ENCODE results near the gene CDC42EP2. TPM values are rescaled to one million over a fixed set of nuclear protein-coding genes. Genes with fewer than 3 reads are reported as not detected.
"Not testable (repeated sequence)": the region's sequence is repeated elsewhere in the genome, so short reads cannot be mapped to it uniquely, and the experiment has no call there.

The CDC42EP2 gene
- total RNA-seq, 1 donor from 2014 or later, result 37.7 TPM

DNA sequence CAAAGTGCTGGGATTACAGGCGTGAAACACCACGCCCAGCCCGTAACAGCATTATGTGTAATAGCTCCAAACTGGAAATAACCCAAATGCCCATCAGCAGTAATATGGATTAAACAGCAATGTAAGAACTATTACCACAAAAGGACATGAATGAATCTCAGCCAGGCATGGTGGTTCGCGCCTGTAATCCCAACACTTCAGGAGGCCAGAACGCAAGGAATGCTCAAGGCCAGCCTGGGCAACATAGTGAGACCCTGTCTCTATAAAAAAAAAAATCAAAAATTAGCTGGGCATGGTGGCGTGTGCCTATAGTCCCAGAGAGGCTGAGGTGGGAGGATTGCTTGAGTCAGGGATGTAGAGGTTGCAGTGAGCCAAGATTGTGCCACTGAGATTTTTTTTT, 15.9 kb downstream of the CDC42EP2 start:
- TF ChIP-seq, protein P1, sequence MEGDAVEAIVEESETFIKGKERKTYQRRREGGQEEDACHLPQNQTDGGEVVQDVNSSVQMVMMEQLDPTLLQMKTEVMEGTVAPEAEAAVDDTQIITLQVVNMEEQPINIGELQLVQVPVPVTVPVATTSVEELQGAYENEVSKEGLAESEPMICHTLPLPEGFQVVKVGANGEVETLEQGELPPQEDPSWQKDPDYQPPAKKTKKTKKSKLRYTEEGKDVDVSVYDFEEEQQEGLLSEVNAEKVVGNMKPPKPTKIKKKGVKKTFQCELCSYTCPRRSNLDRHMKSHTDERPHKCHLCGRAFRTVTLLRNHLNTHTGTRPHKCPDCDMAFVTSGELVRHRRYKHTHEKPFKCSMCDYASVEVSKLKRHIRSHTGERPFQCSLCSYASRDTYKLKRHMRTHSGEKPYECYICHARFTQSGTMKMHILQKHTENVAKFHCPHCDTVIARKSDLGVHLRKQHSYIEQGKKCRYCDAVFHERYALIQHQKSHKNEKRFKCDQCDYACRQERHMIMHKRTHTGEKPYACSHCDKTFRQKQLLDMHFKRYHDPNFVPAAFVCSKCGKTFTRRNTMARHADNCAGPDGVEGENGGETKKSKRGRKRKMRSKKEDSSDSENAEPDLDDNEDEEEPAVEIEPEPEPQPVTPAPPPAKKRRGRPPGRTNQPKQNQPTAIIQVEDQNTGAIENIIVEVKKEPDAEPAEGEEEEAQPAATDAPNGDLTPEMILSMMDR (IDR thresholded peaks at IDR 0.05; ENCODE audit: unreplicated experiment), result no peak
- H3K36me3 Mint-ChIP-seq (ENCODE audit: low read depth, unreplicated experiment), result peaks cover 5% of the 10 kb centered on the region
- H3K27ac Mint-ChIP-seq (ENCODE audit: unreplicated experiment), result no peak overlapping the region
- H3K4me3 Mint-ChIP-seq (ENCODE audit: unreplicated experiment), result no peak overlapping the region
- H3K27me3 Mint-ChIP-seq (ENCODE audit: unreplicated experiment), result peaks cover 6% of the 10 kb centered on the region
- no peak for DNase-seq (ENCODE audit: low spot score)
- no peaks in the 10 kb centered on the region for H3K9me3 Mint-ChIP-seq (ENCODE audit: unreplicated experiment)
- H3K4me1 Mint-ChIP-seq (ENCODE audit: unreplicated experiment), result peaks cover 17% of the 10 kb centered on the region

DNA sequence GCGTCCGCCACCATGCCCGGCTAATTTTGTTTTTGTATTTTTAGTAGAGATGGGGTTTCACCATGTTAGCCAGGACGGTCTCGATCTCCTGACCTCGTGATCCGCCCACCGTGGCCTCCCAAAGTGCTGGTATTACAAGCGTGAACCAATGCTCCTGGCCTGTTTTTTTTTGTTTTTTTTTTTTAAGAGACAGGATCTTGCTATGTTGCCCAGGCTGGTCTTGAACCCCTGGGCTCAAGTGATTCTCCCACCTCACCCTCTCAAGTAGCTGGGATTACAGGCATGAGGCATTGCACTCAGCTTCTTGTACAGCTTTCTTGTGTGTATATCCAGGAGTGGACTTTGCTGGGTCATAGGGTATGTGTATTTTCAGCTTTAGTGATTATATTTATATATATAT, 17.9 kb downstream of the CDC42EP2 start:
- H3K4me1 Mint-ChIP-seq (ENCODE audit: unreplicated experiment), result peaks cover 18% of the 10 kb centered on the region
- not testable (repeated sequence) for H3K36me3 Mint-ChIP-seq (ENCODE audit: low read depth, unreplicated experiment); H3K27me3 Mint-ChIP-seq (ENCODE audit: unreplicated experiment); DNase-seq (ENCODE audit: low spot score); H3K4me3 Mint-ChIP-seq (ENCODE audit: unreplicated experiment); H3K27ac Mint-ChIP-seq (ENCODE audit: unreplicated experiment); H3K9me3 Mint-ChIP-seq (ENCODE audit: unreplicated experiment)

DNA sequence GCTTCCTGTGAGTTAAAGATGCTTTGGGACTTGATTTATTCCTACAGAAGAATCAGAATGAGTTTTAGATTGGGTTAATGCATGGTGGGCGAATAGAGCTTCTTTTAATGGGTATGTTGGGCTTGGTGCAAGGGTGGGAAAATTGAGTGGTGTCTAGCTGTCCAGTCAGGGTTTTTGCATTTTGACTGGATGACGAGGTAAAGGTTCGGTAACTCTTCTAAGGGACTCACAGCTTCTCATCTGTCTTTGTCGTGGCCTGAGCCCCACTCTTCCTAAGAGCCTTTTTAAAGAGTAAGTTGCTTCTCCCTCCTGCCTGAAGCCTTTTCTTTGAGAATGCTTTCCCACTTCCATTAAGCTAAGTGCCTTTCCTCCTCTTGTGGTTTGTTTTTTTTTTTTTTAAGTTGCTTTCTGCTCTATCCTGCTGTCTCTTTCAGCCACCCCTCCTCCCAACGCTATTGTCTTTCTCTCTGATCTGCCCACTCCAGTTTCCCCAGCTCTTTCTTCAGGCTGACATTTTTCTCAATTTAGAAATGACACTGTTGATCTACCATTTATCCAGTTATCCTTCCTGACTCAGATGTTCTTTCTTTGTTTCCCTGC, 20.1 kb downstream of the CDC42EP2 start:
- H3K36me3 Mint-ChIP-seq (ENCODE audit: low read depth, unreplicated experiment), result peaks cover 15% of the 10 kb centered on the region
- peaks cover 23% of the 10 kb centered on the region for H3K4me1 Mint-ChIP-seq (ENCODE audit: unreplicated experiment)
- no peaks in the 10 kb centered on the region for H3K9me3 Mint-ChIP-seq (ENCODE audit: unreplicated experiment)
- peak overlapping the region; percentile 95 for H3K4me3 Mint-ChIP-seq (ENCODE audit: unreplicated experiment)
- no peak for DNase-seq (ENCODE audit: low spot score)
- TF ChIP-seq, protein P1 (IDR thresholded peaks at IDR 0.05; ENCODE audit: unreplicated experiment), result no peak
- H3K27me3 Mint-ChIP-seq (ENCODE audit: unreplicated experiment), result peaks cover 4% of the 10 kb centered on the region
- peak overlapping the region; percentile 74 for H3K27ac Mint-ChIP-seq (ENCODE audit: unreplicated experiment)

DNA sequence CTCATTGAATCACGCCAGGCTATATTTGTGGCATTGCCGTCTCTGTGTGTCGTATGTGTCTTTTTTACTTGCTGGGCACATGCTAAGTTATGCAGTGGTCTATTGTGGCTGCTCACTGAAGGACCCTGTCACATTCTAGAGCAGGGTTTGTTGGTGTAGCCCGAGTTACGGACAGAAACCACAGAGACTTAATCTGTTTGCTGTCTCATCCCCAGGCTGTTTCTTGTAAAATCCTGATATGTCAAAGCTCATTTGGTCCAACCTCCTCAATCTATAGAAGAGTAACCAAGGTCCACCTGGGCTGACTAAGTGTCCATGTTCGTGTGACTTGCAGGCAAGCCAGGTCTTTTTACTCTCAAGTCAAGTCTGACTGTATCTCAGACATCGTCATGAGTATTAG, 24.0 kb downstream of the CDC42EP2 start:
- TF ChIP-seq, protein P1 (IDR thresholded peaks at IDR 0.05; ENCODE audit: unreplicated experiment), result no peak
- H3K36me3 Mint-ChIP-seq (ENCODE audit: low read depth, unreplicated experiment), result peaks cover 32% of the 10 kb centered on the region
- H3K4me1 Mint-ChIP-seq (ENCODE audit: unreplicated experiment), result peaks cover 22% of the 10 kb centered on the region
- DNase-seq (ENCODE audit: low spot score), result no peak
- H3K9me3 Mint-ChIP-seq (ENCODE audit: unreplicated experiment), result no peaks in the 10 kb centered on the region
- peak overlapping the region; percentile 32 for H3K27ac Mint-ChIP-seq (ENCODE audit: unreplicated experiment)
- H3K27me3 Mint-ChIP-seq (ENCODE audit: unreplicated experiment), result peaks cover 6% of the 10 kb centered on the region
- H3K4me3 Mint-ChIP-seq (ENCODE audit: unreplicated experiment), result no peak overlapping the region

DNA sequence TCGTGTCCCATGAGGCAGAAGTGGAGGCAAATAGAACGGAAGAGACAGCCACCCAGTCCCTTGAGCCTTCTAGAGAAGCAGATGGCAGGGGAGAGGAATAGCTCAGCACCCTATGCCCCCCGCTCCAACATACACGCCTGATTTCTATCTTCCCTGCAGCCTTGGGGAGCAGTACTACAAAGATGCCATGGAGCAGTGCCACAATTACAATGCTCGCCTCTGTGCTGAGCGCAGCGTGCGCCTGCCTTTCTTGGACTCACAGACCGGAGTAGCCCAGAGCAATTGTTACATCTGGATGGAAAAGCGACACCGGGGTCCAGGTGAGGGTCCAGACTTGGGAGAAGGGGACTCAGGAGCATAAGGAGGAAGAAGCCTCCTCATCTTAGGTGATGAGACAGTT, 25.6 kb downstream of the CDC42EP2 start:
- H3K4me1 Mint-ChIP-seq (ENCODE audit: unreplicated experiment), result peaks cover 12% of the 10 kb centered on the region
- no peak overlapping the region for H3K27ac Mint-ChIP-seq (ENCODE audit: unreplicated experiment)
- TF ChIP-seq, protein P1 (IDR thresholded peaks at IDR 0.05; ENCODE audit: unreplicated experiment), result no peak
- H3K36me3 Mint-ChIP-seq (ENCODE audit: low read depth, unreplicated experiment), result peaks cover 36% of the 10 kb centered on the region
- H3K27me3 Mint-ChIP-seq (ENCODE audit: unreplicated experiment), result peaks cover 4% of the 10 kb centered on the region
- DNase-seq (ENCODE audit: low spot score), result no peak
- H3K4me3 Mint-ChIP-seq (ENCODE audit: unreplicated experiment), result peak overlapping the region; percentile 21
- no peaks in the 10 kb centered on the region for H3K9me3 Mint-ChIP-seq (ENCODE audit: unreplicated experiment)
